ENCODE data around the gene DICER1.
A peak's percentile ranks its signal among the peaks of the same experiment; 100 is the strongest.
"Not testable (repeated sequence)": the region's sequence is repeated elsewhere in the genome, so short reads cannot be mapped to it uniquely, and the experiment has no call there.

The DICER1 gene

GRCh38 chr14:95184413-95184790 is 27.1 kb upstream of the DICER1 start:
- DNase-seq (ENCODE audit: low spot score): no peak

GRCh38 chr14:95183532-95184412 is 26.4 kb upstream of the DICER1 start:
- DNase-seq (ENCODE audit: low spot score): no peak

GRCh38 chr14:95183082-95183481 is 25.8 kb upstream of the DICER1 start:
- DNase-seq (ENCODE audit: low spot score): no peak

- no peak for DNase-seq (ENCODE audit: low spot score)
Observed at GRCh38 chr14:95182379-95182778, 25.1 kb upstream of the DICER1 start.

- no peak for DNase-seq (ENCODE audit: low spot score)
Observed at GRCh38 chr14:95180966-95181741, 23.8 kb upstream of the DICER1 start.

- not testable (repeated sequence) for DNase-seq (ENCODE audit: low spot score)
Observed at GRCh38 chr14:95175670-95176069, 18.3 kb upstream of the DICER1 start.

- no peak for DNase-seq (ENCODE audit: low spot score)
Observed at GRCh38 chr14:95174184-95174792, 17.0 kb upstream of the DICER1 start.

- no peak for DNase-seq (ENCODE audit: low spot score)
Observed at GRCh38 chr14:95173518-95173917, 16.2 kb upstream of the DICER1 start.

GRCh38 chr14:95167177-95167576 is 9.8 kb upstream of the DICER1 start:
- no peak for DNase-seq (ENCODE audit: low spot score)

GRCh38 chr14:95165517-95165916 is 8.2 kb upstream of the DICER1 start:
- DNase-seq (ENCODE audit: low spot score): no peak

- DNase-seq (ENCODE audit: low spot score): no peak
Observed at GRCh38 chr14:95164506-95164905, 7.2 kb upstream of the DICER1 start.

GRCh38 chr14:95163666-95164065 is 6.3 kb upstream of the DICER1 start:
- no peak for DNase-seq (ENCODE audit: low spot score)

- DNase-seq (ENCODE audit: low spot score): no peak
Observed at GRCh38 chr14:95163132-95163531, 5.8 kb upstream of the DICER1 start.

GRCh38 chr14:95162641-95163040 is 5.3 kb upstream of the DICER1 start:
- DNase-seq (ENCODE audit: low spot score): no peak

- no peak for DNase-seq (ENCODE audit: low spot score)
Observed at GRCh38 chr14:95157048-95157326, 342 bp downstream of the DICER1 start.

GRCh38 chr14:95156161-95157047 is 925 bp downstream of the DICER1 start:
- peak; percentile 69 for DNase-seq (ENCODE audit: low spot score)

- DNase-seq (ENCODE audit: low spot score): no peak
Observed at GRCh38 chr14:95155045-95155444, 2.3 kb downstream of the DICER1 start.

GRCh38 chr14:95153866-95154265 is 3.5 kb downstream of the DICER1 start:
- DNase-seq (ENCODE audit: low spot score): no peak

GRCh38 chr14:95151561-95151960 is 5.8 kb downstream of the DICER1 start:
- no peak for DNase-seq (ENCODE audit: low spot score)

GRCh38 chr14:95150910-95151309 is 6.4 kb downstream of the DICER1 start:
- no peak for DNase-seq (ENCODE audit: low spot score)

- DNase-seq (ENCODE audit: low spot score): no peak
Observed at GRCh38 chr14:95149441-95149840, 7.9 kb downstream of the DICER1 start.

- DNase-seq (ENCODE audit: low spot score): no peak
Observed at GRCh38 chr14:95147597-95147996, 9.7 kb downstream of the DICER1 start.
